Activated T-cell treated with anti-CD3 and anti-CD28 coated beads, Interleukin-2, amount 50 U/mL, for 48 hours (primary cell): ENCODE data around the gene IBTK.
"Not testable (repeated sequence)": the region's sequence is repeated elsewhere in the genome, so short reads cannot be mapped to it uniquely, and the experiment has no call there.

Experiments
- DNase-seq, 2 experiments: peaks; one replicate each; pipeline ENCODE4 v3.0.0-alpha.2; 2020

Gene IBTK

DNA sequence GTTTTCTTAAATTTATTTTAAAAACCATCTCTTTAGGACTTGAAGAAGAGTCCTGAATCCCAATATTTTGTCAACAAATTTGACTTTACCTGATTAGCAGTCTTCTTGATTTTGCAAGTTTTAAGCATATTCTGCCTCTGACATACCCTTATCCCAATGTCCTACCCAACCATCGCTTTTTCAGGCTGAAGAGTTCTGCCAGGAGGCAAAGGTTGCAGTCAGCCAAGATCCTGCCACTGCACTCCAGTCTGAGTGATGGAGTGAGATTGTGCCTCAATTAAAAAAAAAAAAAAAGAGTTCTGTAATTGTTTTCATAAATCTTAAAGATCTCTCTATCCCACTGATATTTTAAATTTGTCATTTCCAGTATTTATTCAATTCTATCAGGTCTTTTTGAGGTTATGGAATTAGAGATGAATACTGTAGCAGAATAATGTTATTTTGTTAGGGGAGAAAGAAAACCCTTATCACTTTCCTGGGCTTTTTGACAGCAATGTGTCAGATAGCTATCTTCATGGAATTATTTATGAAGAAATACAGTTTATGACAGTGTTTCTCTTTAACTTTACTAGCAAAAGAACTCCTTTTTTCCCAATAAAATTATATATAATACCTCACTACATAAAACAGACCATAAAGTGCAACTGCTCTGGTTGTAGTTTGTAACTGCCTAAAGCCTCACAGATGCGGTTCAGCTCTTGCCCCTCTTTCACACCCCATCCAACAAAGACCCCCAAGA lies 78.2 kb downstream of the IBTK start:
- no peak for DNase-seq

GRCh38 chr6:82166493-82166892 lies 81.1 kb downstream of the IBTK start:
- DNase-seq, result no peak

GRCh38 chr6:82160255-82160990 lies 87.1 kb downstream of the IBTK start:
- no peak for DNase-seq

- not testable (repeated sequence) for DNase-seq
These were observed 94.8 kb downstream of the IBTK start for GRCh38 chr6:82152786-82153185.

- not testable (repeated sequence) for DNase-seq
These were observed 96.4 kb downstream of the IBTK start for GRCh38 chr6:82151147-82151546.

DNA sequence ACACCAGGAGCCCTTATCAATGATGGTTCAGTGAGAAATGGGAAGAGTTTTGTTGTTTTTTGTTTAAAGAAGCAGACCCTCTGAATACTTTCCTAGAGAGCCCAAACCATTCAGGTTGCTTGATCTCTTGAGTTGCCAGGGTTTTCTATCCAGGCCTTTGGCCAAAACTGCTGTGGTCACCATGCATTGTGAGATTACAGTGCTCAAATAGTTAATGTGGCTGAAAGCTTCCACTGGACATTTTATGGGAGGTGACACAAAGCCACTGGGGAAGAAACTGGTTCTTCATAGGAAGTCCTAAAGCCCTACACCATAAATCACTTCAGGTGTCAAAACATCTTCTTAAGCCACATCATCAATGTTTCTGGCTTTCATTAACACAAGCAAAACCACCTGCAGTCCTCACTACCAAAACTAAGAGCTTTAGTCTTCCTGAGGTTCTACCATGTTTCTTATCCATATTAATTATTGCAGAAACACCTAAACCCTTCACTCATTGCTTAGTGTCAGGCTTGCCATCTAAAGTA lies 101.6 kb downstream of the IBTK start:
- DNase-seq, result no peak

- DNase-seq, result no peak
These were observed 102.6 kb downstream of the IBTK start for GRCh38 chr6:82144852-82145340.

GRCh38 chr6:82144007-82144851 lies 103.3 kb downstream of the IBTK start:
- DNase-seq, result no peak

DNA sequence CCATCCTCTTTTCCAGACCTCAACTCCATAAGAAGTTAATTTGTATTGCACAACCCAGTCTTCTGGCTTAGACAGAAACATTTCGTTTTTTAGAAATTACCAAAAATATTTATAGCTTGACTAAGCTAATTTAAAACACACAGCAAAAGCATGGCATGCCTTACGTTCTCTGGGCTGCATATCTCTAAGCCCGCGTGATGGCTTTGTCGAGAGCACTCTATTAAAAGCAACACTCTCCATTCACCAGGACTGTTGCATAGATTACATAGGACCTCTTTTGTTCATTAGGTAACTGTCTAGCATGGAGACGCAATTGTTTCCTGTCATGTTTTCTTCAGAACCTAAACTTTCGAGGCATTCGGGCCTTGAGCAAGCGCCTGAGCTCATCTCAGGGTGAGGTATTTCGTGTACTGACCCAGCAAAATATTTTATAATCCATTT lies 104.5 kb downstream of the IBTK start:
- DNase-seq, result no peak

DNA sequence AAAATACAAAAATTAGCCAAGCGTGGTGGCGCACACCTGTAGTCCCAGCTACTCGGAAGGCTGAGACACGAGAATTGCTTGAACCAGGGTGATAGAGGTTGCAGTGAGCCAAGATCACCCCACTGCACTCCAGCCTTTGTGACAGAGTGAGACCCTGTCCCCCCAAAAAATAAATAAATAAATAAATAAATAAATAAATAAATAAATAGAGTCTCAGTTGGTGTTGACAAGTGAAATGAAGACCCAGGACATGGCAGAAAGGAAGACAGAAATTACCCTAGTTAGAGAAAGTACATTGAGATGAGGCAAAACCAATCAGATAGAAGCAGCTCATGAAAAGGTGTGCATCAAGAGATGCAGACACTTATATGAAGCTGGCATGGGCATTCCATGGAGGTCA lies 105.0 kb downstream of the IBTK start:
- no peak for DNase-seq

DNA sequence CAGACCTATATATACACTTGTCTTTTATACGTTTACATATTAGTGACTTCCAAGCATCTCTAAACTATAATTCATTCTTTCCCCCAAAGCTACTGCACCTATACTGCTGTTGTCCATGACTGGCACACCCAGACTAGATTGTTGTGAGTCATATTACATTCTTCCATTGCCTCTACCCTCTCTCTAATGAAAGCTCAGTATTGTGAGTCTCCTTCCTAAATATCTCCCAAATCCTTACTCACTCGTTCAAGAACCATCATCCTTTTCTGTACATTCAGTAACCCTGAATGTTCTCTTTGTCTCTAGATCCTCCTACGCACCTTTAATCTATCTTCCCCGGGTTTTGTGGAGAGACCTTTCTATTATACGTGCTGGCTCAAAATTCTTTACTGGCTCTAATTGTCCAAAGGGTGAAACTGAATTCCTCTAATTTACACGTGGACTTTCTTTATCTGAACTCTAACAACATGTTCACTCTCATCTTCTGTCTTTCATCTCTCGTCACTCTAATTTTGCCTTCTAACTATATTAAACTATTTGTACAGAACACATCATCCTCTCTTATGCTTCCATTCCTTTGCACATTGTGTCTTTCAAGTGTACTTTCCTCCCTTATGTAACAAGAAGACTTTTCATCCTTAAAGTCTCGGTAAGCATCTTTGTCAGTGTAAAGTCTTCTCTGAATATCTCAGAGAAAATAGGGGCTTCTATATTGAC lies 109.3 kb downstream of the IBTK start:
- no peak for DNase-seq

DNA sequence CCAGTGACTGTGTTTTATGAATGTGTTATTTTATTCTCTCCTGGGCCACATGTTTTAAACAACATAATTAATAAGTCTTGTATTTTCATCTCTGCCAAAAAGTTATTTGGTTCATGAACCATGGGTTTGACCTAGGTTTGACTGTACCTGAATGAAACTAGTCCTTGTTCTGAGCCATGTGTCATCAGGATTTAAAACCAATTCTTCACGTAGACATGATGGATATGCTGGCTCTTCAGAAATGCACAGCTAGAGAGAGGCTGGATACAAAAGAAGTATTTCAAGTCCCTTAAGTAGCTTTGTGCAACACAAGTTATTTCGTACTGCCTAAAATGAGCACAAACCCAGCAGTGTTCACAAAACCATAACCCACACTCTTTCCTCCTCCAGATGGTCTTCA lies 116.1 kb downstream of the IBTK start:
- DNase-seq, result no peak

DNA sequence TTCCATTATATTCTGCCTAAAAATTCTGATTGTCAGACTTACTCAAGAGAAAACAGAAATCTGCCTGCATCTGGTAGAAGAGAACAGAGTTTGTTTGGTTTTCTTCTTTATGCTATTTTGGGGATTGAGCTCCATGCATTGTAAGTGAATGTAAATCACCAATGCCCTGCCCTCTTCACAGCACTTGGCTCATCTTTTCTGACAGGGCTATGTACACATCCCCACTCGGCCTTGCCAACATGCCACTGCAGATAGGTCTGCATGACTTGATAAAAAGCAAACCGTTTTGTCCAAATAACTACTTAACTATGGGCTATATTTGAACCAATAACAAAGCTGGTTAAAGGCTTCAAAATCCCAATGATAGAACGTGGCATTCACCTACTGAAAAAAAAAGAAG lies 117.7 kb downstream of the IBTK start:
- DNase-seq, result no peak

DNA sequence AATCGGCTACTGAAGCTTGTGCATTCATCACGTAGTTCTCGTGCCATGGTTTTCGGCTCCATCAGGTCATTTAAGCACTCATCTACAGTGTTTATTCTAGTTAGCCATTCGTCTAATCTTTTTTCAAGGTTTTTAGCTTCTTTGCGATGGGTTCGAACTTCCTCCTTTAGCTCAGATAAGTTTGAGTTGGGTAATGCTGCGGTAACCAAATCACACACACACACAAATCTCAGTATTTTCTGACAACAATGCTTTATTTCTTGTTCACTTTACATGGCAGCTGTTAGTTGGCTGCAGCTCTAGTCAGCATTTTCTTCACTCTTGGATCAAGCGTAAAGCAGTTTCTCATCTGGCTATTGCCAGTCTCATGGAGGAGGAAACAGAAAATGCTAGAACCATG lies 118.6 kb downstream of the IBTK start:
- not testable (repeated sequence) for DNase-seq

DNA sequence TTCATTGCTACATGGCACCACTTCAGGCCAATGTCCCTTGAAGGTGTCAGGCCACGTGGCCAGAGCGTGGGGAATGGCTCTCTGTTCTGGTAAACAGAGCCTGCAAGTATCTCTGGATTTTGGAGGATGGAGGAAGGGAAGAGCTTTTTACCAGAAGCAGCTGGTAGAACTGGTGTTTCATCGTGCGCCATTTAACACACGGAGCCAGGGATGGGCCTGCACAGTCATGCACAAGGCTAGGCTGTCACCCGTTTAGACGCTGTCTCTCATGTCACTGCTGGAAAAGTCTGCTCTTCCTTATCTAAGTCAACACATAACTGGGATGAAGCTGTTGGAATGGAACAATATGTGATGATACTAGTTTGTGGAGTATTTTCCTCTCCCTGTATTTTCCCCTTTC lies 123.9 kb downstream of the IBTK start:
- DNase-seq, result no peak
